Smooth muscle cell (in vitro differentiated cells): ENCODE data around the gene GALNT14. TPM values are rescaled to one million over a fixed set of nuclear protein-coding genes. Genes with fewer than 3 reads are reported as not detected.

ENCODE experiments used
- DNase-seq: peaks from one replicate; lab custom pipeline; 2025; ENCODE audit not compliant: unreplicated experiment; lab: John Stamatoyannopoulos, UW
- H2AFZ ChIP-seq: fragments of 200-600 bp; sonication (generic); 2 replicates; pipeline ENCODE4 v1.6.0; 2016; ENCODE audit warnings: antibody characterized with exemption, low read depth, mild to moderate bottlenecking
- H3F3A ChIP-seq: fragments of 200-600 bp; sonication (generic); 2 replicates; pipeline ENCODE4 v1.6.0; 2017; ENCODE audit warnings: antibody characterized with exemption, low read depth
- H3K27ac ChIP-seq: fragments of 200-600 bp; sonication (generic); 2 replicates; pipeline ENCODE4 v1.5.1; 2016; ENCODE audit warnings: low read depth, mild to moderate bottlenecking
- H3K27me3 ChIP-seq: fragments of 200-600 bp; sonication (generic); 2 replicates; pipeline ENCODE4 v1.6.1; 2016; ENCODE audit warnings: low read depth, mild to moderate bottlenecking
- H3K36me3 ChIP-seq: fragments of 200-600 bp; sonication (generic); 2 replicates; pipeline ENCODE4 v1.5.1; 2016; ENCODE audit warnings: low read depth
- H3K4me1 ChIP-seq: fragments of 200-600 bp; sonication (generic); 2 replicates; pipeline ENCODE4 v1.5.1; 2016; ENCODE audit warnings: low read depth
- H3K4me2 ChIP-seq: fragments of 200-600 bp; sonication (generic); 2 replicates; pipeline ENCODE4 v1.6.0; 2016; ENCODE audit warnings: mild to moderate bottlenecking
- H3K4me3 ChIP-seq: fragments of 200-600 bp; sonication (generic); 2 replicates; pipeline ENCODE4 v1.5.1; 2016; ENCODE audit warnings: mild to moderate bottlenecking
- H3K79me2 ChIP-seq: fragments of 200-600 bp; sonication (generic); 2 replicates; pipeline ENCODE4 v1.6.0; 2016; ENCODE audit warnings: low read depth, mild to moderate bottlenecking
- H3K9ac ChIP-seq: fragments of 200-600 bp; sonication (generic); 2 replicates; pipeline ENCODE4 v1.6.0; 2016; ENCODE audit warnings: low read depth
- H3K9me3 ChIP-seq: fragments of 200-600 bp; sonication (generic); replicated peaks from 2 replicates; pipeline ENCODE4 v1.5.1; 2016; ENCODE audit warnings: low read depth
- H4K20me1 ChIP-seq: fragments of 200-600 bp; sonication (generic); 2 replicates; pipeline ENCODE4 v1.6.0; 2016; ENCODE audit warnings: low read depth
- WGBS: methylation state at CpG from one replicate; pipeline ENCODE4 v1.1.7; 2016; ENCODE audit warnings: low lambda C conversion rate; 5-methylcytosine and 5-hydroxymethylcytosine counted together
- polyA plus RNA-seq: library from polyadenylated mRNA; unstranded; fragments of >200 nt; fragmentation: Nextera tagmentation; extraction: Ambion mirVana; gene quantifications from 2 replicates; pipeline ENCODE4 v1.2.1, GENCODE V29; 2016
- total RNA-seq: library from RNA; depleted of rRNA; stranded (reverse); fragments of >200 nt; gene quantifications from 2 replicates; pipeline ENCODE4 v1.2.3, GENCODE V29; 2014
- TF ChIP-seq, protein P1 (sequence below): fragments of 200-600 bp; sonication (generic); IDR thresholded peaks from 2 replicates; pipeline ENCODE4 v1.5.1; 2017; ENCODE audit warnings: borderline replicate concordance, mild to moderate bottlenecking, antibody characterized with exemption; ENCODE audit not compliant: insufficient read depth, poor library complexity, severe bottlenecking

The GALNT14 gene
- total and polyA plus RNA-seq, 2 experiments from 2014 or later: 0.63 to 1.0 TPM

DNA sequence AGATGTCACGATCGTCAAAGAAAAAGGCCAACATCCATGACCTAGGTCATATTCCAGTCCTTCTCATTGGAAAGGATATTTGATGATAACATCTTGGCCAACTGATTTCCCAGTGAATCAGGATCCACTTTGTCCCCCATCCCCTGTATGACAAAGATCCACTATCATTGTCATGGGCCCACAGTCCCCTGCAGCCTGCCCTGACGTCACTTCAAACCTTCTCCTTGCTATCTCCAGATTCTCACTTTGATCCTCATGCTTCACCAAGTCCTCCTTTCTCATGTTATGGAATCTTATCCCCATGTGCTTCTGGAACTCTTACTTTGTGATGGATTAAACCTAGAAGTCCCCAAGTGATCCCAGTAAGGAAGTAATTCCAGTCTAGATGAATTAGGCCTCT, 25.7 kb downstream of the GALNT14 start:
- H3K36me3 ChIP-seq: no peaks in the 10 kb centered on the region
- no peak overlapping the region for H3K9ac ChIP-seq
- H3K4me2 ChIP-seq: no peak overlapping the region
- H3K4me3 ChIP-seq: no peak overlapping the region
- H2AFZ ChIP-seq: no peak overlapping the region
- H3F3A ChIP-seq: no peaks in the 10 kb centered on the region
- WGBS: 92% methylated on average over 3 of the region's 3 CpGs
- no peaks in the 10 kb centered on the region for H3K79me2 ChIP-seq
- no peak overlapping the region for H3K27ac ChIP-seq
- H4K20me1 ChIP-seq: no peaks in the 10 kb centered on the region
- DNase-seq: no peak
- no peaks in the 10 kb centered on the region for H3K27me3 ChIP-seq
- H3K9me3 ChIP-seq: no peaks in the 10 kb centered on the region
- H3K4me1 ChIP-seq: no peaks in the 10 kb centered on the region
- TF ChIP-seq, protein P1, sequence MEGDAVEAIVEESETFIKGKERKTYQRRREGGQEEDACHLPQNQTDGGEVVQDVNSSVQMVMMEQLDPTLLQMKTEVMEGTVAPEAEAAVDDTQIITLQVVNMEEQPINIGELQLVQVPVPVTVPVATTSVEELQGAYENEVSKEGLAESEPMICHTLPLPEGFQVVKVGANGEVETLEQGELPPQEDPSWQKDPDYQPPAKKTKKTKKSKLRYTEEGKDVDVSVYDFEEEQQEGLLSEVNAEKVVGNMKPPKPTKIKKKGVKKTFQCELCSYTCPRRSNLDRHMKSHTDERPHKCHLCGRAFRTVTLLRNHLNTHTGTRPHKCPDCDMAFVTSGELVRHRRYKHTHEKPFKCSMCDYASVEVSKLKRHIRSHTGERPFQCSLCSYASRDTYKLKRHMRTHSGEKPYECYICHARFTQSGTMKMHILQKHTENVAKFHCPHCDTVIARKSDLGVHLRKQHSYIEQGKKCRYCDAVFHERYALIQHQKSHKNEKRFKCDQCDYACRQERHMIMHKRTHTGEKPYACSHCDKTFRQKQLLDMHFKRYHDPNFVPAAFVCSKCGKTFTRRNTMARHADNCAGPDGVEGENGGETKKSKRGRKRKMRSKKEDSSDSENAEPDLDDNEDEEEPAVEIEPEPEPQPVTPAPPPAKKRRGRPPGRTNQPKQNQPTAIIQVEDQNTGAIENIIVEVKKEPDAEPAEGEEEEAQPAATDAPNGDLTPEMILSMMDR: no peak

DNA sequence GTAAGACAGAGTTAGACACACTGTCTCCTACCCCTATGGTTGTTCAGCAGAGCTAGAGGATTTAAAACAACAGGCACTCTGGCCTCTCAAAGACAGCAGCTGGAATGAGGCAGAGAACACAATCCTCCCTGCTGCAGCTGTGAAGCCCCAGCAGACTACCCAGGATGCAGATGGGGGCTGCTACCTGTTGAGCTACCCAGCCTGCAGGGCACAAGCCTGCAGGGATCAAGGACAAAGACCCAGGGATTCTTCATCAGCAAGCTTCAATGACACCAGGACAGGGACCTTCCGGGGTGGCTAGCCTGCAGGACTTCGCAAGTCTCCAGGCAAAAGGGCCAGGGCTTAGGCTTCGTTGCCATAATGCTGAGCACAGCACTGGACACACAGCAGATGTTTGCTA, 27.2 kb downstream of the GALNT14 start:
- H3F3A ChIP-seq: no peaks in the 10 kb centered on the region
- 92% methylated on average over 3 of the region's 3 CpGs for WGBS
- H3K27ac ChIP-seq: no peak overlapping the region
- no peaks in the 10 kb centered on the region for H3K9me3 ChIP-seq
- H2AFZ ChIP-seq: no peak overlapping the region
- H3K27me3 ChIP-seq: peaks cover 4% of the 10 kb centered on the region
- no peak overlapping the region for H3K9ac ChIP-seq
- no peaks in the 10 kb centered on the region for H3K79me2 ChIP-seq
- DNase-seq: no peak
- no peak overlapping the region for H3K4me3 ChIP-seq
- no peak overlapping the region for H3K4me2 ChIP-seq
- TF ChIP-seq, protein P1: no peak
- no peaks in the 10 kb centered on the region for H3K4me1 ChIP-seq
- H3K36me3 ChIP-seq: no peaks in the 10 kb centered on the region
- no peaks in the 10 kb centered on the region for H4K20me1 ChIP-seq

DNA sequence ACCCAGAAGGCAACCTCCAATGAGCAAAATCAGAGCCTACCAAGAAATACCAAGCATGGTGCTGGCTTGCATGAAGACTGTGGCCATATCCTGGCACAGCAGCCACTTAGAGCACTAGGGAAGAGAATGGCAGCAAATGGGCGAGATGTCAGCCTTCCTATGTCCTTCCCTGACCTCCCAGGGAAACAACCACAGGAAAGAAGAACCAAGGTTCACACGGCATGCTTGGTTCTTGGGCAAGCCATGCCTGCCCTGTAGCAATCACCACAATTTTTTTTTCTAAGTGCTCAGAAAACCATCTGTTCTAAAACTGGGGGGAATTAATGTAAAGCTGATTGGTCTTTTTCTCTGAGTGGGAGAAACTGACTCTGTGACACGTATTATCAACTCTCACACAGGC, 27.8 kb downstream of the GALNT14 start:
- DNase-seq: no peak
- WGBS: 82% methylated on average over 3 of the region's 3 CpGs
- no peaks in the 10 kb centered on the region for H3K9me3 ChIP-seq

DNA sequence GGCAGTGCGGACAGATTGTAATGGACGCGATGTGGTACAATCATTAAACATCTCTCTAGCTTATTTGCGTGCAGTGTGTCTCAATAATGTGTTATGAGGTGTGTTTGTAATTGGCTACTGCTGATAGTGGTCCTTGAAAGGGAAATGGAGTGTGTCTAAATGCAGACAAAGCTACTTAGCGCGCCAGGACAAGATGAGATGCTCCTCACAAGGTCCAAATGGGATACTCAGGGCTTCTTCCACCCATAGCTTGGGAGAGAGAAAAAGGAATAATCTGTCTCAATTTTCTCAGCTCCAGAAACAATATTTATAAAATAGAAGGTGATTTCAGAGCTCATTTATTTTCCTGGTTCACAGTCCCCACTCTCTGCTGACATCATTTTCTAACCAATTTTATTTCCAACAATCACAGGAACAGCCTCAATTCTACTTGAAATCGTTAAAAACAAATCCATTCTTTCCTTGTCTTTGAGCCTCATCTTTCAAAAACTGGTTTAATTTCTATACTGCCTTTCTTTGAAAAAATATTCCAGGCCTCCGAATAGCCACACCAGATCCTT, 28.5 kb downstream of the GALNT14 start:
- no peak overlapping the region for H3K9ac ChIP-seq
- no peaks in the 10 kb centered on the region for H3K4me1 ChIP-seq
- no peak overlapping the region for H3K4me2 ChIP-seq
- WGBS: 96% methylated on average over 8 of the region's 8 CpGs
- H3K4me3 ChIP-seq: no peak overlapping the region
- no peak overlapping the region for H2AFZ ChIP-seq
- no peak overlapping the region for H3K27ac ChIP-seq
- H3K27me3 ChIP-seq: peaks cover 9% of the 10 kb centered on the region
- H4K20me1 ChIP-seq: no peaks in the 10 kb centered on the region
- no peaks in the 10 kb centered on the region for H3K79me2 ChIP-seq
- TF ChIP-seq, protein P1: no peak
- H3K36me3 ChIP-seq: no peaks in the 10 kb centered on the region
- H3K9me3 ChIP-seq: no peaks in the 10 kb centered on the region
- no peaks in the 10 kb centered on the region for H3F3A ChIP-seq
- no peak for DNase-seq

More for the DNA sequence above, 27.8 kb downstream of the GALNT14 start:
- H3K79me2 ChIP-seq: no peaks in the 10 kb centered on the region
- TF ChIP-seq, protein P1: no peak
- no peak overlapping the region for H3K9ac ChIP-seq
- no peaks in the 10 kb centered on the region for H3K36me3 ChIP-seq
- no peaks in the 10 kb centered on the region for H3K4me1 ChIP-seq
- H4K20me1 ChIP-seq: no peaks in the 10 kb centered on the region
- H3K27ac ChIP-seq: no peak overlapping the region
- H2AFZ ChIP-seq: no peak overlapping the region
- no peaks in the 10 kb centered on the region for H3F3A ChIP-seq
- H3K27me3 ChIP-seq: peaks cover 4% of the 10 kb centered on the region
- no peak overlapping the region for H3K4me2 ChIP-seq
- no peak overlapping the region for H3K4me3 ChIP-seq
